Hematopoietic multipotent progenitor cell treated with erythropoietin and hydrocortisone succinate and interleukin-3 and kit ligand, for 17 days (in vitro differentiated cells): ENCODE data around the gene RTN4RL1.

Source experiments
- DNase-seq: peaks from one replicate; pipeline ENCODE4 v3.0.0-alpha.2; 2015; ENCODE audit warnings: low spot score

RTN4RL1 gene

DNA sequence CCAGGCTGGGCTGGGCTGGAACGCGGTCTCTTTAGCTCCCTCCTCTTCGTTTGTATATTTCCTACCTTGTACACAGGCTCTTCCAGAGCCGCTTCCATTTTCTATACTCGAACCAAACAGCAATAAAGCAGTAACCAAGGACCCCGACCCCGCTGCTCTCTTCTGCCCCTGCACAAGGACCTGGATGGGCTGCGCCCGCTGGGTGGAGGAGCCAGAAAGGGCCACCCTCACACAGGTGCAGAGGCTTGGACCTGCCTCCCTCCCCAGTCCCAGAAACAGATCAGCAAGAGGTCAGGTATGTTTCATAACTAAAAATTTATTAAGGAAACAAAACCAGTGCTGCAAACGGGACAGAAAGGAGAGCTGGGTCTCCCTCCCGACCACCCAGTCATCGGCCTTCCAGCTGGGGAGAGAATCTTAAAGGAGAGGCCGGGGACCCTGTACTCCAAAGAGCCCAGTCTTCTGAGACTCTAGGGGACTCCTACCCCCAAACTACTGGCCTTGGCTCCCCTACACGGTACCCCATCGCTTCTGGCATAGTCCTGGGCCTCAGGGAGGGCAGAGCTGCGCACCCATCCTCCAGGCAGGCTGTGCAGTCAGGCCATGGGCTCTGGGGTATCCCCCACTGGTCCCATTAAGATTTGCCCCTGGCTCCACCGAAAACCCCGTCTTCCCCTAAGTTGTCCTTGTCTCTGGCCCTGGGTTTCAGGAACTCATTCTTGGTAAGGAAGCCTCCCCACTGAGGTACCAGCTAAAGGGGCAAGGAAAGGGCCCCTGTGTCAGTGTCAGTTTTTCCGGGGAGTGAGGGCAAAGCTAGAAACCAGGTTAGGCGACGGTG lies 34.6 kb upstream of the RTN4RL1 start:
- DNase-seq, result no peak

DNA sequence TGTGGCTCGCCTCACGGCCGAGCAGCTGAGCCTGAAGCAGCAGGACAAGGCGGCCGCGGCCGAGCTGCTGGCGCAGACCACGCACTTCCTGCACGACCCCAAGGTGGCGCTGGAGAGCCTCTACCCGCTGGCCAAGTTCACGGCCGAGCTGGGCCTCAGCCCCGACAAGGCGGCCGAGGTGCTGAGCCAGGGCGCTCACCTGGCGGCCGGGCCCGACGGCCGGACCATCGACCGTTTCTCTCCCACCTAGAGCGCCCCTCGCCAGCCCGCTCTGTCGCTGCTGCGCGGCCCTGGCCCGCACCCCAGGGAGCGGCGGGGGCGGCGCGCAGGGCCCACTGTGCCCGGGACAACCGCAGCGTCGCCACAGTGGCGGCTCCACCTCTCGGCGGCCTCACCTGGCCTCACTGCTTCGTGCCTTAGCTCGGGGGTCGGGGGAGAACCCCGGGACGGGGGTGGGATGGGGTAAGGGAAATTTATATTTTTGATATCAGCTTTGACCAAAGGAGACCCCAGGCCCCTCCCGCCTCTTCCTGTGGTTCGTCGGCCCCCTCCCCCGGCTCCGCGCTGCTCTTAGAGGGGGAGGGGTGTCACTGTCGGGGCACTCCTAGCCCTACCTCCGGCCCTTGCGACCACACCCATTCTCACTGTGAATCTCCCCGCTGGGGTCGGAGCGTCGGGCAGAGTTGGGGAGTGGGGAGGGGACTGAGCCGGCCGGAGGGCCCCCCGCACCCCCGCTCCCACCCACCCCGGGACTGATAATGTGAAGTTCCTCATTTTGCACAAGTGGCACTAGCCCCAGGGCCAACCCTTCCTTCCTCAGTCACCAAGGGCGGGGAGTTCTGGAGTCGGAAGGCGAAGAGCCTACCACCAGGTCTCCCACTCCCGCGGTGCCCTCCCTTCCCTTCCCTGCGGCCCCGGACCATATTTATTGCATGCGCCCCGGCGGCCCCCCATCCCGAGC lies 33.7 kb upstream of the RTN4RL1 start:
- DNase-seq, result peak; percentile 72

DNA sequence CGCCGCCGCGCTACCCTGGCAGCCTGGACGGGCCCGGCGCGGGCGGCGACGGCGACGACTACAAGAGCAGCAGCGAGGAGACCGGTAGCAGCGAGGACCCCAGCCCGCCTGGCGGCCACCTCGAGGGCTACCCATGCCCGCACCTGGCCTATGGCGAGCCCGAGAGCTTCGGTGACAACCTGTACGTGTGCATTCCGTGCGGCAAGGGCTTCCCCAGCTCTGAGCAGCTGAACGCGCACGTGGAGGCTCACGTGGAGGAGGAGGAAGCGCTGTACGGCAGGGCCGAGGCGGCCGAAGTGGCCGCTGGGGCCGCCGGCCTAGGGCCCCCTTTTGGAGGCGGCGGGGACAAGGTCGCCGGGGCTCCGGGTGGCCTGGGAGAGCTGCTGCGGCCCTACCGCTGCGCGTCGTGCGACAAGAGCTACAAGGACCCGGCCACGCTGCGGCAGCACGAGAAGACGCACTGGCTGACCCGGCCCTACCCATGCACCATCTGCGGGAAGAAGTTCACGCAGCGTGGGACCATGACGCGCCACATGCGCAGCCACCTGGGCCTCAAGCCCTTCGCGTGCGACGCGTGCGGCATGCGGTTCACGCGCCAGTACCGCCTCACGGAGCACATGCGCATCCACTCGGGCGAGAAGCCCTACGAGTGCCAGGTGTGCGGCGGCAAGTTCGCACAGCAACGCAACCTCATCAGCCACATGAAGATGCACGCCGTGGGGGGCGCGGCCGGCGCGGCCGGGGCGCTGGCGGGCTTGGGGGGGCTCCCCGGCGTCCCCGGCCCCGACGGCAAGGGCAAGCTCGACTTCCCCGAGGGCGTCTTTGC lies 32.8 kb upstream of the RTN4RL1 start:
- DNase-seq, result no peak

DNA sequence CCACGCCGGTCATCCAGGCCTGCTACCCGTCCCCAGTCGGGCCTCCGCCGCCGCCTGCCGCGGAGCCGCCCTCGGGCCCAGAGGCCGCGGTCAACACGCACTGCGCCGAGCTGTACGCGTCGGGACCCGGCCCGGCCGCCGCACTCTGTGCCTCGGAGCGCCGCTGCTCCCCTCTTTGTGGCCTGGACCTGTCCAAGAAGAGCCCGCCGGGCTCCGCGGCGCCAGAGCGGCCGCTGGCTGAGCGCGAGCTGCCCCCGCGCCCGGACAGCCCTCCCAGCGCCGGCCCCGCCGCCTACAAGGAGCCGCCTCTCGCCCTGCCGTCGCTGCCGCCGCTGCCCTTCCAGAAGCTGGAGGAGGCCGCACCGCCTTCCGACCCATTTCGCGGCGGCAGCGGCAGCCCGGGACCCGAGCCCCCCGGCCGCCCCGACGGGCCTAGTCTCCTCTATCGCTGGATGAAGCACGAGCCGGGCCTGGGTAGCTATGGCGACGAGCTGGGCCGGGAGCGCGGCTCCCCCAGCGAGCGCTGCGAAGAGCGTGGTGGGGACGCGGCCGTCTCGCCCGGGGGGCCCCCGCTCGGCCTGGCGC lies 32.1 kb upstream of the RTN4RL1 start:
- no peak for DNase-seq

DNA sequence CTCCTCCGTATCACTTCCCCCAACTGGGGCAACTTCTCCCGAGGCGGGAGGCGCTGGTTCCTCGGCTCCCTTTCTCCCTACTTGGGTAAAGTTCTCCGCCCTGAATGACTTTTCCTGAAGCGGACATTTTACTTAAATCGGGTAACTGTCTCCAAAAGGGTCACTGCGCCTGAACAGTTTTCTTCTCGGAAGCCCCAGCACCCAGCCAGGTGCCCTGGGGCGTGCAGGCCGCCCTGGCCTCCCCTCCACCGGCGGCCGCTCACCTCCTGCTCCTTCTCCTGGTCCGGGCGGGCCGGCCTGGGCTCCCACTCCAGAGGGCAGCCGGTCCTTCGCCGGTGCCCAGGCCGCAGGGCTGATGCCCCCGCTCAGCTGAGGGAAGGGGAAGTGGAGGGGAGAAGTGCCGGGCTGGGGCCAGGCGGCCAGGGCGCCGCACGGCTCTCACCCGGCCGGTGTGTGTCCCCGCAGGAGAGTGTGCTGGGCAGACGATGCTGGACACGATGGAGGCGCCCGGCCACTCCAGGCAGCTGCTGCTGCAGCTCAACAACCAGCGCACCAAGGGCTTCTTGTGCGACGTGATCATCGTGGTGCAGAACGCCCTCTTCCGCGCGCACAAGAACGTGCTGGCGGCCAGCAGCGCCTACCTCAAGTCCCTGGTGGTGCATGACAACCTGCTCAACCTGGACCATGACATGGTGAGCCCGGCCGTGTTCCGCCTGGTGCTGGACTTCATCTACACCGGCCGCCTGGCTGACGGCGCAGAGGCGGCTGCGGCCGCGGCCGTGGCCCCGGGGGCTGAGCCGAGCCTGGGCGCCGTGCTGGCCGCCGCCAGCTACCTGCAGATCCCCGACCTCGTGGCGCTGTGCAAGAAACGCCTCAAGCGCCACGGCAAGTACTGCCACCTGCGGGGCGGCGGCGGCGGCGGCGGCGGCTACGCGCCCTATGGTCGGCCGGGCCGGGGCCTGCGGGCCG lies 31.4 kb upstream of the RTN4RL1 start:
- DNase-seq, result no peak

DNA sequence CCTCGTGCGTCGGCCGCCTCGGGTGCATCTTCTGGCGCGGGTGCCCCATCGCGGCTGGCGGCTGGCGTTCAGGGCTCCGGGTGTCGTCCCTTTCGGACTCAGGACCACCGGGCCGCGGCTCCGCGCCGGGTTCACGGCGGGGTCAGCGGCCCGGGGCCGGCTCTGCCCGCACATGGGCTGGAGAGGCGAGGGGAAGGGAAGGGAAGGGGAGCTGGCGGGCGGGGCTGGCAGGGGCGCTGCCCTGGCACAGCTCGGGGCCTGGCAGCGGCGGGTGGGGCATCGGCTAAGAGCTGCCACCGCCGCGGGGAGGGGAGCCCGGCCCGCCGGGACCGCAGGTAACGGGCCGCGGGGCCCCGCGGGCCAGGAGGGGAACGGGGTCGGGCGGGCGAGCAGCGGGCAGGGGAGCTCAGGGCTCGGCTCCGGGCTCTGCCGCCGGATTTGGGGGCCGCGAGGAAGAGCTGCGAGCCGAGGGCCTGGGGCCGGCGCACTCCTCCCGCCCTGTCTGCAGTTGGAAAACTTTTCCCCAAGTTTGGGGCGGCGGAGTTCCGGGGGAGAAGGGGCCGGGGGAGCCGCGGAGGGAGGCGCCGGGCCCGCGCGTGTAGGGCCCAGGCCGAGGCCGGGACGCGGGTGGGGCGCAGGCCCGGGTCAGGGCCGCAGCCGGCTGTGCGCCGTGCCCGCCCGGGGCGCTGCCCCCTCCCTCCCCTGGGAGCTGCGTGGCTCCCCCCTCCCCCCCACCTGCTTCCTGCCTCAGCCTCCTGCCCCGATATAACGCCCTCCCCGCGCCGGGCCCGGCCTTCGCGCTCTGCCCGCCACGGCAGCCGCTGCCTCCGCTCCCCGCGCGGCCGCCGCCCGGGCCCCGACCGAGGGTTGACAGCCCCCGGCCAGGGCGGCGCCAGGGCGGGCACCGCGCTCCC lies 30.4 kb upstream of the RTN4RL1 start:
- no peak for DNase-seq

DNA sequence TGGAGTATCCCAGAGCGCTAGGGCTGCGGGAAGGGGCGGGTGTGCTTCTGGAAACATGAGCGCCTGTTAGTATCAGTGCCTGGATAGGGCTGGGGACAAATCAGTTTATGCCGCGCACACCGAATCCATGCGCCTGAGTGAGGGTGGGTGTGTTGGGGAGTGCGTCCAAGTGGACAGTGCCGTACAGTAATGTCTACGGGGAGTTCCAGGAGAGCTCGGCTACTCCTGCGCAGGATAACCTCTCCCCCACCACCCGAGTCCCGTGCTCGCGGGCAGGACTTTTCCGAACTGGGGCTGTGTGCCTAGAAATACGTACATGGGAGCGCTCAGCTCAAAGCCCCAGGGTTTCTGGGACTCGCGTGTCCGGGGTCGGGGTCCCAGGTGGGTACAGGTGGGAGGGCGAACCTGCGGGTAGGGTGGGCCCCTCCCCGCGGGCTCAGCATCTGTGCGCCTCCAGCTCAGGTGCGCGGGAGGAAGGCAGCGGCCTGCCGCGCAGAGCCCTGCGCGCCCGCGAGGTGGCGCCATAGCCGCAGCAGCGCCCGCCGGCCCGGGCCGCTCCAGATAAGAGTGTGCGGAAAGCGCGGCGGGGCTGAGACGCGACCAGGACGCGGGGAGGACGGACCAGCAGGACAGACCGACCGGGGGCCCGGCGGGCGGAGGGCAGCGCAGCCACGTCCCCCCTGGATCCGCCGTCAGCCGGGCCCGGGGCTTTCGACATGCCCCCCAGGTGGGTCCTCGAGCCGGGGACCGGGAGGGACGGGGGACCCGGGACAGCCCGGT lies 29.6 kb upstream of the RTN4RL1 start, which contains the start of gene HIC1:
Gene HIC1 (plus strand): TSS at position 592 of the 780 bp plus-strand sequence. CDS start 1,588 bp downstream, outside the sequence.
- DNase-seq, result peak; percentile 70

DNA sequence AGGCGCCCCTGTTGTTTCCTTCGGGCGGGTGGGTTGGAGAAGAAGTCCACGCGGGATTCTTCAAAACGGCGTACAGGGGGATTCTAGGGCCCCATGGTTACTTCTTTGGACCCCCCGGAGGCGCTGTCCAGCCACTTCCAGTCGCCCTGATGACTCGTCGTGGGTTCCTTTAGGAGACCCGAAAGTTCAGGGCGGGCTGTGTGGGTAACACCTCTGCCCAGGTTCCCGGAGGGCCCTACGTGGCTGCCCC lies 29.1 kb upstream of the RTN4RL1 start:
- DNase-seq, result no peak

DNA sequence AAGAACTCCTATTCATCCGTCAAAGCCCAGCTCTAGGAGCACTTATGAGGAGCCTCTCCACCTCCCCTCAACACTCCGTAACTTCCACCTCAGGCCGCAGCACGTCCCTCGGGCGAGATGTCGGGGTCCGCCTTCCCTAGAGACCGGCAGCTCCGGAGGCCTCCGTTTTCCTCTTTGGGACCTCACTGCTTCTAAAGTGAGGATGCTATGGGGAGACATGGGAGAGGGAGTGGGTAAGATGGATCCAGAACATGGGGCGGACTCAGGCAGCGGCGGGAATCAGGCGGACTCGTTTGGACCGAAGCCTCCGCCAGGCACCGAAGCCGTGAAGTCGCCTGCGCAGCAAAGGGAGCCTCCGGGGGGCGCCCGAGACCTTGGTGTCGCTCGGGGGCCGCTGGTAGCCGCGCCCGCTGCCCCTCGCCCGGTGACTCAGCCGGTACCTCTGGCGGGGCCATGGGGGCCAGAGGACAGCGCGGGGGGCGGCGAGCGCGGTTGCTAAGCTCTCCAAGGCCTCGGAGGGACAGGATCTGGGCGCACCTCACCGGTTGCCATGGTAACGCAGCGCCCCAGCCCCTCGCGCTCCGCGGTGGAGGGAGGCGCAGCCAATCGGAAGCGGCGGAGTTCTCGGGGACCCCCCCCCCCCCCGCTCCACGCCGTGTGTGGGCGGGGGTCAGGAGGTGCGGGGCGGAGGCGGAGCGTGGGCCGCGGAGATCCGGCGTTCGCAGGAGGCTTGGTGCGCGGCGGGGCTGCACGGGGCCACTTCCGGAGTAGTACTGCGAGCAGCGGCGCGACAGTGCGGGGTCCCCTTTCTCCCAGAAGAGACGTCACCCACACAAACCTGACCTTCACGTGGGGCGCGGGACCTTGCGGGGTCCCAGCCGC lies 28.5 kb upstream of the RTN4RL1 start:
- peak; percentile 32 for DNase-seq

DNA sequence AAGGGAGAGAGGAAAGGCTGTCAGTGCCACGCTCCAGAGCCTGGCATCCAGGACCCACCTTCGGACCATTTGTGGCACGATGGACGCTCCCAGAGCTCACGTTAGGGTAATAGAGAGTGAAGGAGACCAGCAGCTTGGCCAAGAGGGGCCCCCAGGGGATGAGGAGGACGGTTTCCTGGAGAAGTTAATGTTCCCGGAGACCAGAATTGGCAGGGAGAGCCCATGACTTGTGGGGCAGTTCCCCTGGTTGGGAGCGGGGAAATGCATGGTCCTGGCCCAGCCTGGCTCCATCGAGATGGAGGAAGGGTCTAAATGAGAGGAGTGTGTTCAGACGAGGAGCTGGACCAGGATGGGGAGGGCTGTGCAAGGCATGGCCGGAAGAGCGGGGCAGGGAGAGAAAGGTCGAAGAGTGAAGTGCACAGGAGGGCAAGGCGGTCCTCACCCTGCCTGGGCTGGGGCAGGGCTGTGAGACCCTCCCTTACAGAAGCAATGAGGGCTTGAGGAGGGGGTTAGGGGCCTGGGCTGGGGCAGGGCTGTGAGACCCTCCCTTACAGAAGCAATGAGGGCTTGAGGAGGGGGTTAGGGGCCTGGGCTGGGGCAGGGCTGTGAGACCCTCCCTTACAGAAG lies 26.9 kb upstream of the RTN4RL1 start:
- DNase-seq, result no peak

DNA sequence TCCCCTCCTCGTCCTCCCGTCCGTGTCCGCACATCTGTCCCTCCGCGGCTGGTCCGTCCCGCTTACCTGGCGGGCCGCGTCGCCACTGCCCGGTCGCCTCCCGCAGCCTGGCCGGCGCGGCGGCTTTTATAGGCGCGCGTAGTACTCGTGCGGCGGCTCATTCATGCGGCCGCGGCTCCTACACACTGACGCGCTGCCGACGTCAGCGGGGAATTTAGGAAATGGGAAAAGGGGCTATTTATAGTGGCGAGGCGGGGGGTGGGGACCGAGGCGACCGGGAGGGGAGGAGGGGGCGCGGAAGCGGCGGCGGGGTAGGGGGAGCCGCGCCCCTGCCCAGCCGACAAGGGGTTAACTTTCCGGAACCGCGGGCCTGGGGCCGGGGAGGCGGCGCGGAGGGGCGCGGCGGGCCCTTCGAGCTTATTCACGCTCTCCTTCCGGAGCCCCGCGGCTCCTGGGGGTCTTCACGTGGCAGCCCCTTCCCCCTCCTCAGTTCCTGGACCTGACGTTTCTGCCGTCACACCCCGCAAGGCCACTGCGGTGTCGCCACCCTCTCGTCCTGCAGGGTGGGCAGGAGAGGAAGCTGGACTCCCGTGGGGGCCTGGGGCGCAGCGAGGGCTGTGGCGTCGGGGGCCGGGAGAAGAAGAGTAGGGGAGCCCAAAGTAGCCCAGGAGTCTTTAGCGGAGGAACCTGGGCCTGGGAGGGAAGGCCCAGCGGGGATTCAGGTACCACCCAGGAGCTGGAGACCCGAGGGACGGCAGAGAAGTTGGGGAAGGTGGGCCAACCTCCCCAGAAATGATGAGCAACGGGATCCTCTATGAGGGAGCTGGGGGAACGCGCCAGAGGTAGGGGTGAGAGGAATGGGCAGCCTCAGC lies 26.2 kb upstream of the RTN4RL1 start:
- no peak for DNase-seq

DNA sequence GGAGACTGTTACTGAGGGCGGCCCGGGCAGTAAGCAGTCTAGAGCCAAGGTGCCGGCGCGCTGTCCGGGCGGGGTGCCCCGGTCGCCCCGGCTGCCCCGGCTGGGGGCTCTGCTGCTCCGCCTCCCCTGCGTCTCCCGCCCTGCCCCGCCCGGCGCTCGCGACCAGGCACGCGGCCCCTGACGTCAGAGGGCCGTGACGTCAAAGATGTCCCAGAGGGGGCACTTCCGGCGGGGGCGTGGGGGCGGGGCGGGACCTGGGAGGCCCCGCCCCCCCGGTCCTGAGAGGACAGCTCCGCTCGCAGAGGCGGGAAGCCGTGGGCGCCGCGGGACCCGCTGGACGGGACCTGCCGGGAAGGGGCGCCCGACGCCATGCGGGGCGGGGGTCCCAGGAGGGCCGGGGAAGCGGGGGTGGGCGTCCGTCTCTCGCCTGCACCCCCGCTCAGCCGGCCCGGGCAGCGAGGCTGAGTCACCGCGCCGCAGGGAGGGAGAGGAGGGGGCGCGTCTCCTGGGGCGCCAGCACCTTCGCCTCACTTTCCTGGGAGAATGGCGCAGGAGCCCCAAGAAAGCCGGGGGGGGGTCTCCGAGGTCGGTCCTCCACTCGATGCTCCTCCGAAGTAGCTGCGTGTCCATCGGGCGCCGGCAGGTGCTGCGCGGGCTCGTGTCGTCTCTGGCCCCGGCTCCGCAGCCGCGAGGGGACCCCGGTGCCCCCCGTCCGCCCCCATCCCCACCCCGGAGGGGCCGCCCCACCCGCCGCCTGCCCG lies 25.3 kb upstream of the RTN4RL1 start:
- DNase-seq, result peak; percentile 87

DNA sequence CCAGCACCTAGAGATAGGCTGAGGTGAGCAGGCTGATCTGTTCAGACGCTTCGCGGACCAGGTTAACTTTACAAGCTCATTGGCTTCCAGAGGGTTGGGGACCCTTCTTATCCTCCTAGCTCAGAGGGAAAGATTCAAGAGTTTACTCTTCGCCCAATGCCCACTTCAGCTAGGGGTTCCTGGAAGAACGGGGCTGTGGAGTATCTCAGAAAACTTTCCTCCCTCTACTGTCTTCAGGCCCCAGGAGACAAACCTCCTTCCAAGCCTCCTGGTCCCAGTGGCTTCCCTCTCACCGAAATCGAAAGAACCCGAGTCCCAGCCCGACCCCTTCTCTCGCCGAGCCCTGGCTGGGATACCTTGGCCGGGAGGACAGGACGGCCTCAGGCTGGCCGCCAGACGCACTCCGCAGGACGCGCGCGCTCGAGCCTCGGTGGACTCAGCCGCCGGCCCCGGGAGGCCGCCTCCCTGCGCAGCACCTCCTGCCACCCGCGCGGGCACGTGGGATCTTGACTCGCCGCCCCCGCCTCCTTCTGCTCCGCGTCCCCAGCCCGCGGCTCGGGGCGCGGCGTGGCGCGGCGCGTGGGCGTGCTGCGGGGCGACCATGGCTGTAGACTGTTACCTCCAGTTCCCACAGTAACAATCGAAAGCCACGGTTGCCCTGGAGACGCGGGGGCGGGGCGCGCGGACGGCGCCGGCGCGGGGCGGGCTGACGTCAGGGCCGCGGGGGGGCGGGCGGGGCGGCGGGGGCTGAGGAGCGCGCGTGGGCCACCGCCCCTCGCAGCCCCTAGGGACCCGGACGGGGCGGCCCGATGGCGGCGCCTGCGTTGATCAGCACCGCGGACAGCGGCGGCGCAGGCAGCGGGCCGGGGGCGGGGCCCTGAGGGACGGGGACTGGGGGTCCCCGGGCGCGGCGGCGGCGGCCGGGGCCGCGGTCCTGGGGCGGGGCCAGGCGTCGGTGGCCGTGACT lies 24.5 kb upstream of the RTN4RL1 start:
- peak; percentile 87 for DNase-seq

DNA sequence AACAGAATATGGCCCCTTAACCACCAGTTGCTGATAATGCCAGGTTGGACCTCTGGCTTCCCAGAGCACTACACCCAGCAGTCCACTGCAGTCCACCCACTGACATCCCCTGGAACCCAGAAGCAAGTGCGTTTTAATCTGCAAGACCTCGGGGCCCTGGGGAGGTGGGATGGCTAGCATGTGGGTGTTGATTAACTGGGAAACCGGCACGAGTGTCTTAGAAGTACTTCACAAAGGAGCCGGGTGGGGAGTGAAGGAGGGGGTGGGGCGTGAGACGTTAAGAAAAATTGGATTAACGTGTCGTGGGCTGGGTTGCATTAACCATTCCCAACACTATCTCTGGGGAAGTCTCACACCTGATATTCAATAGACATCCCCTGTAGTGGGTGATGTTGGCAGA lies 23.7 kb upstream of the RTN4RL1 start:
- no peak for DNase-seq
